Epidermal melanocyte (primary cell): ENCODE measurements around the gene ISG15.
A peak's percentile ranks its signal among the peaks of the same experiment; 100 is the strongest.

Experiments used
- DNase-seq: peaks from one replicate; pipeline ENCODE4 v3.0.0; 2011; ENCODE audit warnings: low spot score; ENCODE audit not compliant: insufficient read length

Gene ISG15

DNA sequence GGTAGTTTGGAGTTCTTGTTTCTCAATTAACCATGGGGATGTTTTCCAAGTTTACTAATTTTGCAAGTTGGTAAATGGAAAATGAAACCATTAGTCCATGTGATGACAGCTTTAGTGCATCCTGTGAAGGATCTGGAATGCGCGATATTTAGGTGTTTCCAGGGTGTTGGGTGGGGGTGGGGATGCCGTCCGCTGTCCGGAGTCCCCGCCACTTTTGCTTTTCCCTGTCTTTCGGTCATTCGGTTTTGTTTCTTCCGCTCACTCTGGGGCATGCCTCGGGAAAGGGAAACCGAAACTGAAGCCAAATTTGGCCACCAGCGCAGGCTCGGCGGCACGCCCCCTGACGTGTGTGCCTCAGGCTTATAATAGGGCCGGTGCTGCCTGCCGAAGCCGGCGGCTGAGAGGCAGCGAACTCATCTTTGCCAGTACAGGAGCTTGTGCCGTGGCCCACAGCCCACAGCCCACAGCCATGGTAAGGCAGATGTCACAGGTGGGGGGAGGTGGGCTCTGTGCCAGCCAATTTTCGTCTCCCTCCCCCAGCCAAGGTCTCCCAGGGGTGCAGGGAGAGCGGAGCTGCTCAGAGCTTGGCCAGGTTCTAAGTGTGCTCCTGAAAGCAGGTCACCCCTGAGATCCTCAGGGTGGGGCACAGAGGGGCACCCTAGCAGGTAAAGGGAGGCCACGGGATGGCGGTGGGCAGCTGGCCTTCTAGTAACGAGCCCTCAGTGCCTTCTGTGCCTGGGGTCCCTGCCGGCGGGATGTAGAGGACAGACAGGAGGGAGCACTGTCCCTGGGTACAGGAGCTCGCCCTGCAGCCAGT, at the start of gene ISG15:
ISG15 (plus strand) TSS at position 393 of the 817 bp plus-strand sequence; CDS start at position 470, 77 bp downstream.
- DNase-seq, result peak; percentile 77

DNA sequence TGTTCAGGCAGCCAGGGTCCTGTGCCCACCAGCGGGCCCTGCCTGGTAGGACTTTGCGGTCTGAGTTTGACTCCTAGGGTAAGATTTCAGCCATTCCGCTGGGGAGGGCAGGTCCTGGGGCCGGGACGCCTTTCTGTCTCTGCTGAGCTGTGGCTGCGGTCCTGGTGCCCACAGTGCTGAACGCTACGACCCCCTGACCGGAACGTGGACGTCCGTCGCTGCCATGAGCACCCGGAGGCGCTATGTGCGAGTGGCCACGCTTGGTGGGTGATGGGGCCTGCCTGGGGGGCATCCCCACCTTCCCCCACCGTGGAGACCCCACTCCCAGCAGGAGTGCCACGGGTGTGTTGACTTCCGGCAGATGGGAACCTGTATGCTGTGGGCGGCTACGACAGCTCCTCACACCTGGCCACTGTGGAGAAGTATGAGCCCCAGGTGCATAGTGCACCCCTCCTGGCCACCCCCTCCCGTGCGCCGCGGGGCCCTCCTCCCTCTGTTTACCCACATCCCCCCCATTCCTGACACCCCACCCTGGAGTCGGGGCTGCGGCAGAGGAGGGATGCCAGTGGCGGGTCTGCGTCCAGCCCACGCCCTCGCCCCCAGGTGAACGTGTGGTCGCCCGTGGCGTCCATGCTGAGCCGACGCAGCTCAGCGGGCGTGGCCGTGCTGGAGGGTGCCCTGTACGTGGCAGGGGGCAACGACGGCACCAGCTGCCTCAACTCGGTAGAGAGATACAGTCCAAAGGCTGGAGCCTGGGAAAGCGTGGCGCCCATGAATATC, 49.4 kb upstream of the ISG15 start:
- DNase-seq, result no peak

DNA sequence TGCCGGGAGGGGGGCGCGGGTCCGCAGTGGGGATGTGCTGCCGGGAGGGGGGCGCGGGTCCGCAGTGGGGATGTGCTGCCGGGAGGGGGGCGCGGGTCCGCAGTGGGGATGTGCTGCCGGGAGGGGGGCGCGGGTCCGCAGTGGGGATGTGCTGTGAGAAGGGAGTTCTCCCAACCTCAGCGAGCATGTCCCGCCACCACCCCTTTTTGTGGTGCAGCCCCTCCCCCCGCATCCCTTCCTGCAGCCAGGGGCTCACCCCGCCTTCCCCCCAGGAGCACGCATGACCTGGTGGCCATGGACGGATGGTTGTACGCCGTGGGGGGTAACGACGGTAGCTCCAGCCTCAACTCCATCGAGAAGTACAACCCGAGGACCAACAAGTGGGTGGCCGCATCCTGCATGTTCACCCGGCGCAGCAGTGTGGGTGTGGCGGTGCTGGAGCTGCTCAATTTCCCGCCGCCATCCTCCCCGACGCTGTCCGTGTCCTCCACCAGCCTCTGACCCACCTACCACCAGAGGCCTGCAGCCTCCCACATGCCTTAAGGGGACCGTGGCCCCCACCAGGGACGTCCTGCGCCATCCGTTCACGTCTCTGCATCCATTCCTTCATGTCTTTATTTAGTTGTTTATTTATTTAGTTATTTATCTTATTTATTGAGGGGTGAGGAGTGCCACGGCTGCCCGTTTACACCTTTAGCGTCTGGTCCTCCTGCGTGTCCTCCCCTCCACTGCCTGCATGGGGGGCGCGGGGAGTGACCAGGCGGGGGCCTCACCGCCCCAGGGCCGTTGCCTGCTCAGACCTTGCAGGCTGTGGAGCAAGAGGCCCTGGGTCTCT, 48.4 kb upstream of the ISG15 start:
- DNase-seq, result no peak

DNA sequence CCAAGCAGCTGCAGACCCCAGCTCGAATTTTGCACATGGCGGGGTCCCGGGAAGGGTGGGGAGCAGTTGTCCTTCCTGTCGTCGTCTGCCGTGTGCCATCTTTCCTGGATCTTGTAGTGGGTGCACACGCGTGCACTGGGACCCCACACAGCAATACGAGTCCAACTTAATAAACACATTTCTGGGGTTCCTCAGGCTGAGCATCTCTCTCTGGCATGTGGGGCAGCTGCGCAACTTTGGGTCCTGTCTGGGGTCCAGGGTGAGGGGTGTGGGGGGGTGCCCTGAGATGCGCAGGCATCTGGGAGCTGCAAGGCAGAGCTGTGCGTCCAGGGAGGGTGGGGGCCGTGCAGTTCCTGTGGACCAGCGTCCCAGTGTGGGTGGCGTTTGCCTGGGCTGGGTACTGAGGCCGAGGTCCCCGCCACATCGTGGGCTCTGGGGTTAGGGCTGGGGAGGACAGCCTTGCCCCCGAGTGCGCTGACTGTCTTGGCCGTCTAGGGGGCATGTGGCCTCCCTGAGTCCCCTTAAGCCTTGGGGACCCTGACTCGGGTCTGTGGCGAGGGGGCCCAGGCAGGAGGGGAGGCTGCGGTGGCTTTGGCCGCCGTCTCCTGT, 47.7 kb upstream of the ISG15 start:
- DNase-seq, result no peak

DNA sequence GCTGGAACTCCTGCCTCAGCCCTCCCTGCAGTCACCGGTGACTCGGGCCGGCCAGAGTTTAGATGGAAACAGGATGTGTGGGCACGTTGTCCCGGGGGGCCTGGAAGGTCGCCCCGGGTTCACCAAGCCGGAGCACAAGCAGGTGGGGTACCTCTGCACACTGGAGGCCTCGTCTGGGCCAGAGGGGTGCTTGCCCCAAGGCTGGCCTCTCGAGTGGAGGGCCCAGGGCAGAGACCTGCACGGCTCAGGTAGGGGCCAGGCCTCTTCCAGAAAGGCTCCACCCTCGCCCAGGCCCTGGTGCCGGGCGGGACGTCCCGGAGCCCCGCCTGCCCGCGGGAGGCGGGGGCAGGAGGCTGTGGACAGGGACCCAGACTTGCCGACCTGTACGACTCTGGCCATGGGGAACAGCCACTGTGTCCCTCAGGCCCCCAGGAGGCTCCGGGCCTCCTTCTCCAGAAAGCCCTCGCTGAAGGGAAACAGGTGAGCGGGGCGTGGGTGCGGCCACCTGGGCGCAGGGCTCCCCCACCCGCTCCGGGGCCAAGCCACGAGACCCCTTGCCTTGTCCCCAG, 47.1 kb upstream of the ISG15 start, which contains the start of gene PLEKHN1:
PLEKHN1 (plus strand) TSS at position 348 of the 569 bp plus-strand sequence; CDS start at position 398, 50 bp downstream.
- no peak for DNase-seq

GRCh38 chr1:966704-967300, 46.5 kb upstream of the ISG15 start:
- peak; percentile 86 for DNase-seq

GRCh38 chr1:967466-968343, 45.6 kb upstream of the ISG15 start:
- no peak for DNase-seq

DNA sequence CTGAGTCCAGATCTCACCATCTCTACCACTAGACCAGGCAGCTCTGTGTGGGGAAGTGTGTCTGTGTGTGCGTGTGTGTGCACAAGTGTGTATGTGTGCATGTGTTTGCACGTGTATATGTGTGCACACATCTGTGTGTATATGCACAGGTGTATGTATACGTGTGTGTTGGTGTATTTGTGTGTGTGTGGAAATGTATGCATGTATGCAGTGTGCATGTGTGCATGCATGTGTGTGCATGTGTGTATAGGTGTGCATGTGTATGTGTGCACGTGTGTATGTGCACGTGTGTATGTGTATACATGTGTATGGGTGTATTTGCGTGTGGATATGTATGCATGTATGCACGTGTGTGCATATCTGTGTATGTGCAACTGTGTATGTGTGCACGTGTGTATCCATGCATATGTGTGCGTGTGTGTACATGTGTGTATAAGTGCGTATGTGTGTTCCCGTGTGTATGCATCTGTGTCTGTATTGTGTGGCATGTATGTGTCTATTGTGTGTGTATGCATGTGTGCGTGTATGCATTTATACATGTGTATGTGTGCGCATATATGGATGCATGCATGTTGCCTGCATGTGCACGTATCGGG, 43.9 kb upstream of the ISG15 start:
- DNase-seq, result no peak

DNA sequence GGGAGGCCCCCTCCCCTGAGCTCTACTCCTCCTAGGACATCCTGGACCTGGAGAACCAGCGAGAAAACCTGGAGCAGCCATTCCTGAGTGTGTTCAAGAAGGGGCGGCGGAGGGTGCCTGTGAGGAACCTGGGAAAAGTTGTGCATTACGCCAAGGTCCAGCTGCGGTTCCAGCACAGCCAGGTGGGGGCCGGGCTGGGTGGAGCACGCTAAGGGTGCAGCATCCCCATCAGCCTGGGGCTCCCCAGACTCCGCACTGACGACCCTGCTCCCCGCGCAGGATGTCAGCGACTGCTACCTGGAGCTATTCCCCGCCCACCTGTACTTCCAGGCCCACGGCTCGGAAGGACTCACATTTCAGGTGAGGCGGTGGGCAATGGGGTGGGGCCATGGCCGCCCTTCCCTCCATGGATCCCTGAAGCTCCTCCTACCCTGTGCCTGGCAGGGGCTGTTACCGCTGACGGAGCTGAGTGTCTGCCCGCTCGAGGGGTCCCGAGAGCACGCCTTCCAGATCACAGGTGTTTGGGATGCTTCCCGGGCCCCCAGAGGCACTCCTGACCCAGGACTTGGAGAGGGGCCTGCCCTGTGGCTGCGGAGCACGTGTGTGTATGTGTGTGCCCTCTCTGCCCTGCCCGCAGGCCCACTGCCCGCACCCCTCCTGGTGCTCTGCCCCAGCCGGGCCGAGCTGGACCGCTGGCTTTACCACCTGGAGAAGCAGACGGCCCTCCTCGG, 42.9 kb upstream of the ISG15 start:
- DNase-seq, result no peak

- no peak for DNase-seq
Measured at GRCh38 chr1:970973-971730, 42.1 kb upstream of the ISG15 start.

DNA sequence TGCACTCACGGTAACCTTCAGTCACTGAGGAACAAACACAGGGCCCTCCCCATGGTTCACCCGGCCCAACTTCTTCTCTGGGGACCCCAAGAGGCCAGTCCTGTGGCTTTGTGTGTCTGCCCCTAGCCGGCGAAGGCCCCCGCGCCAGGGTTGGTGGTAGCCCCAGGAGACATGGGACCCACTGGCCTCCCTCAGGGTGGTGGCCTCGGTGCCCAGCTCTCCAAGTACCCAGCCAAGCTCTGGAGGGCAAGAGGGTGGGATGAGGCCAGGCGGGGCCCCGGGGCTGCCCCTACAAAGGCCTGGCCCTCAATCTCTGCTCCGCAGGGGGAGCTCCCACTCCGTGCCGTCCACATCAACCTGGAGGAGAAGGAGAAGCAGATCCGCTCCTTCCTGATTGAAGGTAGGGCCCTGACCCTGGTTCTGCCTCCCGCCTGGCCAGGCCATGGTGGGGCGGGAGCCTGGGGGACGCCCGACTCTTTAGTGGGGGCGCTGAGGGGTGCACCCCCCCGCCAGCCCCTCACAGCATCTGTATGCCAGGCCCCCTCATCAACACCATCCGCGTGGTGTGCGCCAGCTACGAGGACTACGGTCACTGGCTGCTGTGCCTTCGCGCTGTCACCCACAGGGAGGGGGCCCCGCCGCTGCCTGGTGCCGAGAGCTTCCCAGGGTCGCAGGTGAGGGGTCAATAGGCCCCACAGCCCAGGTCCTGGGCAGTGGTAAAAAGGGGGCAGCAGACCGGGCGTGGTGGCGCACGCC, 41.4 kb upstream of the ISG15 start:
- no peak for DNase-seq

- DNase-seq, result no peak
Measured at GRCh38 chr1:972726-973458, 40.4 kb upstream of the ISG15 start.

- DNase-seq, result no peak
Measured at GRCh38 chr1:973459-974292, 39.6 kb upstream of the ISG15 start.

DNA sequence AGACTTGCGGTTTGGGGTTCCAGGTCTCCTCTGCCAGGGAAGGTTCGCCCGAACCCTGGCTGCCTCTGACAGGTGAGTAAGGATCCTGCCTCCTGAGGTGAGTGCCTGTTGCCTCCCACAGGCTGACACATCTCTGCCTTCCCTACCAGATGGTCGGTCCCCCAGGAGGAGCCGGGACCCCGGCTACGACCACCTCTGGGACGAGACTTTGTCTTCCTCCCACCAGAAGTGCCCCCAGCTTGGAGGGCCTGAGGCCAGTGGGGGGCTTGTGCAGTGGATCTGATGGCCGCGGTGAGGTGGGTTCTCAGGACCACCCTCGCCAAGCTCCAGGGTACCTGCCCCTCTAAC, 39.0 kb upstream of the ISG15 start:
- no peak for DNase-seq

DNA sequence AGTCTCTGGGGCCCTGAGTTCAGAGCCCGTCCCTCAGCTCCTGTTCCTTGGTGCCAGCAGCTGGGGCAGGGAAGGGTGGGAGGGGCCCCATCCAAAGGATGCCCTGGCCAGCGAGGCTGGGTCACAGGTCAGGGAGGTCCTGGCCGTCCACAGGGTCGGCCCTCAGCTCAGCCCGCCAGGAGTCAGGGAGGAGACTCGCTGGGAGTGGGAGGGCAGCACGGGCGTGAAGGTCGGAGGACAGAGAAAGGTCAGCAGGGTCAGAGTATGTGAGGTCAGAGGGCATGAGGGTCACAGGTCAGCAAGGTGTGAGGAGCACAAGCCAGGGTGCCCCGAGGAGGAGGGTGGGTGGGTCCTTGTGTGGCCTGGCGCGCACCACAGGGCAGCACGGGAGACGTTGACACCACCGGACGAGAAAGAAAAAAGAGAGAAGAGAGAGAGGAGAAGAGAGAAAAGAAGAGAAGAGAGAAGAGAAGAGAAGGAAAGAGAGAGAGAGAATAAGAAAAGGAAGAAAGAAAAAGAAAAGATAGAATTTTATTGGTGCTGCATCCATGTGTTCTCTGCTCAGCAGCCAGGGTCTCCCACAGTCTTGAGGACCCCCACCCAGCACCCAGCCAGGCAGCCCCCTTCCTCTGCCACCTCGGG, 38.5 kb upstream of the ISG15 start:
- DNase-seq, result no peak
